HEK293 (cell line): ENCODE data around the gene STARD10.
A peak's percentile ranks its signal among the peaks of the same experiment; 100 is the strongest.

Experiments used
- CTCF ChIA-PET: fragments of 350-600 bp; formaldehyde crosslinking; extraction: SDS; loops from one replicate; lab custom pipeline; 2021; ENCODE audit warnings: antibody characterized with exemption; lab: Yijun Ruan, JAX
- POLR2A ChIA-PET: fragments of 300-600 bp; formaldehyde crosslinking; extraction: SDS; loops from one replicate; lab custom pipeline; 2020; ENCODE audit warnings: antibody characterized with exemption, inconsistent platforms; lab: Yijun Ruan, JAX
- H3K27ac ChIP-seq: fragments of 200-500 bp; sonication (Bioruptor generic); 2 replicates; pipeline ENCODE4 v1.5.1; 2014; ENCODE audit warnings: low read depth, low read length, control low read depth, inconsistent platforms; ENCODE audit errors: extremely low read depth
- H3K36me3 ChIP-seq, 2 experiments: fragments of 200-500 bp in 1 of 2; sonication (Bioruptor generic) in 1 of 2; 1 replicate in 1 of 2; 2 replicates in 1 of 2; pipeline ENCODE4 v1.5.1; 2014 to 2017; ENCODE audit warnings: inconsistent platforms in 2 of 2, low read length in 2 of 2; ENCODE audit not compliant: control insufficient read depth in 2 of 2, insufficient read depth in 1 of 2
- H3K4me1 ChIP-seq: fragments of 200-500 bp; sonication (Bioruptor generic); 2 replicates; pipeline ENCODE4 v1.5.1; 2014; ENCODE audit warnings: mild to moderate bottlenecking, low read length, inconsistent platforms; ENCODE audit not compliant: control insufficient read depth, insufficient read depth
- H3K4me3 ChIP-seq: 2 replicates; pipeline ENCODE4 v1.5.1; 2011; ENCODE audit warnings: low read depth, mild to moderate bottlenecking, control low read depth, low read length, moderate library complexity
- H3K9me3 ChIP-seq: fragments of 200-500 bp; sonication (Bioruptor generic); 2 replicates; pipeline ENCODE4 v1.5.1; 2014; ENCODE audit warnings: low read depth, low read length, inconsistent platforms; ENCODE audit not compliant: control insufficient read depth, insufficient read depth
- BCL11A ChIP-seq: fragments of 450-650 bp; formaldehyde crosslinking; IDR thresholded peaks from 2 replicates; pipeline ENCODE4 v1.5.1; 2016; ENCODE audit warnings: low read depth, missing biosample characterization, missing genetic modification characterization
- GLI2 ChIP-seq: fragments of 450-650 bp; formaldehyde crosslinking; IDR thresholded peaks from 2 replicates; pipeline ENCODE4; 2017; ENCODE audit warnings: missing biosample characterization, missing genetic modification characterization, low read depth, borderline replicate concordance
- KLF17 ChIP-seq: fragments of 450-650 bp; formaldehyde crosslinking; IDR thresholded peaks from 2 replicates; pipeline ENCODE4 v1.5.1; 2016; ENCODE audit warnings: missing biosample characterization, missing genetic modification characterization
- PATZ1 ChIP-seq: fragments of 450-650 bp; formaldehyde crosslinking; IDR thresholded peaks from 2 replicates; pipeline ENCODE4 v1.5.1; 2016; ENCODE audit warnings: missing biosample characterization, missing genetic modification characterization
- SP2 ChIP-seq: fragments of 450-650 bp; formaldehyde crosslinking; IDR thresholded peaks from 2 replicates; pipeline ENCODE4 v1.5.1; 2016; ENCODE audit warnings: missing biosample characterization, missing genetic modification characterization
- ZBTB48 ChIP-seq: fragments of 450-650 bp; formaldehyde crosslinking; IDR thresholded peaks from 2 replicates; pipeline ENCODE4 v1.5.1; 2016; ENCODE audit warnings: missing biosample characterization, missing genetic modification characterization
- ZFP69B ChIP-seq: fragments of 450-650 bp; formaldehyde crosslinking; IDR thresholded peaks from 2 replicates; pipeline ENCODE4 v1.5.1; 2016; ENCODE audit warnings: missing biosample characterization, missing genetic modification characterization
- ZNF133 ChIP-seq: fragments of 450-650 bp; formaldehyde crosslinking; IDR thresholded peaks from 2 replicates; pipeline ENCODE4 v1.5.1; 2016; ENCODE audit warnings: missing biosample characterization, missing genetic modification characterization
- ZNF155 ChIP-seq: fragments of 450-650 bp; formaldehyde crosslinking; IDR thresholded peaks from 2 replicates; pipeline ENCODE4 v1.5.1; 2016; ENCODE audit warnings: missing biosample characterization, missing genetic modification characterization
- ZNF19 ChIP-seq: fragments of 450-650 bp; formaldehyde crosslinking; IDR thresholded peaks from 2 replicates; pipeline ENCODE4; 2016; ENCODE audit warnings: missing biosample characterization, missing genetic modification characterization, low read depth
- ZNF202 ChIP-seq: fragments of 450-650 bp; formaldehyde crosslinking; IDR thresholded peaks from 2 replicates; pipeline ENCODE4 v1.5.1; 2016; ENCODE audit warnings: missing biosample characterization, missing genetic modification characterization, borderline replicate concordance
- ZNF239 ChIP-seq: fragments of 450-650 bp; formaldehyde crosslinking; IDR thresholded peaks from 2 replicates; pipeline ENCODE4 v1.5.1; 2016; ENCODE audit warnings: missing biosample characterization, missing genetic modification characterization
- ZNF362 ChIP-seq: fragments of 450-650 bp; formaldehyde crosslinking; IDR thresholded peaks from 2 replicates; pipeline ENCODE4 v1.5.1; 2016; ENCODE audit warnings: missing biosample characterization, missing genetic modification characterization
- ZNF366 ChIP-seq: fragments of 450-650 bp; formaldehyde crosslinking; conservative IDR thresholded peaks from 2 replicates; pipeline ENCODE4 v1.5.1; 2016; ENCODE audit warnings: missing biosample characterization, missing genetic modification characterization
- ZNF394 ChIP-seq: fragments of 450-650 bp; formaldehyde crosslinking; IDR thresholded peaks from 2 replicates; pipeline ENCODE4 v1.5.1; 2016; ENCODE audit warnings: missing biosample characterization, missing genetic modification characterization, mild to moderate bottlenecking, moderate library complexity, borderline replicate concordance
- ZNF404 ChIP-seq: fragments of 450-650 bp; formaldehyde crosslinking; IDR thresholded peaks from 2 replicates; pipeline ENCODE4 v1.5.1; 2017; ENCODE audit warnings: missing biosample characterization, missing genetic modification characterization
- ZNF48 ChIP-seq: fragments of 450-650 bp; formaldehyde crosslinking; IDR thresholded peaks from 2 replicates; pipeline ENCODE4 v1.5.1; 2016; ENCODE audit warnings: missing biosample characterization, missing genetic modification characterization
- ZNF560 ChIP-seq: fragments of 450-650 bp; formaldehyde crosslinking; IDR thresholded peaks from 2 replicates; pipeline ENCODE4 v1.5.1; 2017; ENCODE audit warnings: missing biosample characterization, missing genetic modification characterization, borderline replicate concordance
- ZNF561 ChIP-seq: fragments of 450-650 bp; IDR thresholded peaks from 2 replicates; pipeline ENCODE4 v1.5.1; 2018; ENCODE audit warnings: missing biosample characterization, missing genetic modification characterization, borderline replicate concordance
- ZNF600 ChIP-seq: fragments of 450-650 bp; formaldehyde crosslinking; IDR thresholded peaks from 2 replicates; pipeline ENCODE4 v1.5.1; 2016; ENCODE audit warnings: missing biosample characterization, missing genetic modification characterization
- ZNF629 ChIP-seq: fragments of 450-650 bp; formaldehyde crosslinking; IDR thresholded peaks from 2 replicates; pipeline ENCODE4 v1.5.1; 2017; ENCODE audit warnings: missing biosample characterization, missing genetic modification characterization
- ZNF768 ChIP-seq: fragments of 450-650 bp; formaldehyde crosslinking; IDR thresholded peaks from 2 replicates; pipeline ENCODE4 v1.5.1; 2018; ENCODE audit warnings: missing biosample characterization, mild to moderate bottlenecking, missing genetic modification characterization
- ZNF776 ChIP-seq: fragments of 450-650 bp; formaldehyde crosslinking; IDR thresholded peaks from 2 replicates; pipeline ENCODE4 v1.5.0; 2017; ENCODE audit warnings: missing biosample characterization, missing genetic modification characterization, borderline replicate concordance
- ZNF791 ChIP-seq: fragments of 450-650 bp; formaldehyde crosslinking; IDR thresholded peaks from 2 replicates; pipeline ENCODE4 v1.5.1; 2016; ENCODE audit warnings: missing biosample characterization, missing genetic modification characterization
- TF ChIP-seq, protein P1 (sequence below): fragments of 450-650 bp; formaldehyde crosslinking; IDR thresholded peaks from 2 replicates; pipeline ENCODE4 v1.5.1; 2016; ENCODE audit warnings: missing biosample characterization, missing genetic modification characterization
- TF ChIP-seq, protein P2 (sequence below): fragments of 450-650 bp; formaldehyde crosslinking; IDR thresholded peaks from 2 replicates; pipeline ENCODE4 v1.5.1; 2016; ENCODE audit warnings: missing biosample characterization, missing genetic modification characterization
- TF ChIP-seq, protein P3 (sequence below): fragments of 450-650 bp; formaldehyde crosslinking; IDR thresholded peaks from 2 replicates; pipeline ENCODE4 v1.5.1; 2017; ENCODE audit warnings: missing biosample characterization, missing genetic modification characterization

Gene STARD10

GRCh38 chr11:72736452-72737069, 57.3 kb downstream of the STARD10 start:
- Histone ChIP-seq H3K9me3 (no peaks in the 10 kb centered on the region), H3K4me1 (no peaks in the 10 kb centered on the region), H3K4me3 (no peak overlapping the region), H3K36me3 (peaks cover 0 to 6% of the 10 kb centered on the region in 2 experiments; a peak in 1 of 3 replicates), H3K27ac (no peak overlapping the region)
- CTCF ChIA-PET: interaction anchor here (1.8 to 3.2 kb wide), 3 partner anchors 9 to 56 kb away, joined by 4 to 14 read pairs (median 5); no protein-coding TSS in a partner anchor
- POLR2A ChIA-PET: no interaction called here
- TF ChIP-seq ZBTB48 (peak; percentile 45; the same call in 1 of the 2 replicates), ZNF202 (tag by site-specific recombination) (no peak), KLF17 (tag by site-specific recombination) (peak; percentile 66; the same call in 1 of the 2 replicates), ZNF561 (tag by site-specific recombination) (no peak), SP2 (peak; percentile 38), ZNF239 (no peak), ZNF366 (tag by site-specific recombination) (0 out of 2 replicates have a peak, but pooled peaks have one; percentile 21), ZNF362 (tag by site-specific recombination) (no peak), ZNF155 (tag by site-specific recombination) (no peak), PATZ1 (tag by site-specific recombination) (0 out of 2 replicates have a peak, but pooled peaks have one; percentile 23), ZNF394 (tag by site-specific recombination) (no peak), ZNF776 (tag by site-specific recombination) (no peak), ZNF600 (tag by site-specific recombination) (peak; percentile 45; the same call in 1 of the 2 replicates), ZNF791 (no peak), ZNF133 (no peak), ZNF48 (no peak), ZNF768 (tag by site-specific recombination) (no peak), BCL11A (tag by site-specific recombination) (no peak), ZFP69B (tag by site-specific recombination) (no peak), ZNF560 (tag by site-specific recombination) (no peak), ZNF19 (tag by site-specific recombination) (no peak), ZNF629 (tag by site-specific recombination) (peak; percentile 45; the same call in 1 of the 2 replicates), ZNF404 (tag by site-specific recombination) (no peak), GLI2 (tag by site-specific recombination) (no peak)
- TF ChIP-seq, protein P1, sequence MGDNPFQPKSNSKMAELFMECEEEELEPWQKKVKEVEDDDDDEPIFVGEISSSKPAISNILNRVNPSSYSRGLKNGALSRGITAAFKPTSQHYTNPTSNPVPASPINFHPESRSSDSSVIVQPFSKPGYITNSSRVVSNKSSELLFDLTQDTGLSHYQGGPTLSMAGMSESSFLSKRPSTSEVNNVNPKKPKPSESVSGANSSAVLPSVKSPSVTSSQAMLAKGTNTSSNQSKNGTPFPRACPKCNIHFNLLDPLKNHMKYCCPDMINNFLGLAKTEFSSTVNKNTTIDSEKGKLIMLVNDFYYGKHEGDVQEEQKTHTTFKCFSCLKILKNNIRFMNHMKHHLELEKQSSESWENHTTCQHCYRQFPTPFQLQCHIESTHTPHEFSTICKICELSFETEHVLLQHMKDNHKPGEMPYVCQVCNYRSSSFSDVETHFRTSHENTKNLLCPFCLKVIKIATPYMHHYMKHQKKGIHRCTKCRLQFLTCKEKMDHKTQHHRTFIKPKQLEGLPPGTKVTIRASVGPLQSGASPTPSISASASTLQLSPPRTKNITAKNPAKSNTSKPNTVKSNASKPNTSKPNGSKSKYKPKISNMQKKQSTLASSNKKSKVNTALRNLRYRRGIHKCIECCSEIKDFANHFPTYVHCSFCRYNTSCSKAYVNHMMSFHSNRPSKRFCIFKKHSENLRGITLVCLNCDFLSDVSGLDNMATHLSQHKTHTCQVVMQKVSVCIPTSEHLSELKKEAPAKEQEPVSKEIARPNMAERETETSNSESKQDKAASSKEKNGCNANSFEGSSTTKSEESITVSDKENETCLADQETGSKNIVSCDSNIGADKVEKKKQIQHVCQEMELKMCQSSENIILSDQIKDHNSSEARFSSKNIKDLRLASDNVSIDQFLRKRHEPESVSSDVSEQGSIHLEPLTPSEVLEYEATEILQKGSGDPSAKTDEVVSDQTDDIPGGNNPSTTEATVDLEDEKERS (tag by site-specific recombination): no peak
- TF ChIP-seq, protein P2, sequence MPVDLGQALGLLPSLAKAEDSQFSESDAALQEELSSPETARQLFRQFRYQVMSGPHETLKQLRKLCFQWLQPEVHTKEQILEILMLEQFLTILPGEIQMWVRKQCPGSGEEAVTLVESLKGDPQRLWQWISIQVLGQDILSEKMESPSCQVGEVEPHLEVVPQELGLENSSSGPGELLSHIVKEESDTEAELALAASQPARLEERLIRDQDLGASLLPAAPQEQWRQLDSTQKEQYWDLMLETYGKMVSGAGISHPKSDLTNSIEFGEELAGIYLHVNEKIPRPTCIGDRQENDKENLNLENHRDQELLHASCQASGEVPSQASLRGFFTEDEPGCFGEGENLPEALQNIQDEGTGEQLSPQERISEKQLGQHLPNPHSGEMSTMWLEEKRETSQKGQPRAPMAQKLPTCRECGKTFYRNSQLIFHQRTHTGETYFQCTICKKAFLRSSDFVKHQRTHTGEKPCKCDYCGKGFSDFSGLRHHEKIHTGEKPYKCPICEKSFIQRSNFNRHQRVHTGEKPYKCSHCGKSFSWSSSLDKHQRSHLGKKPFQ (tag by site-specific recombination): no peak
- TF ChIP-seq, protein P3, sequence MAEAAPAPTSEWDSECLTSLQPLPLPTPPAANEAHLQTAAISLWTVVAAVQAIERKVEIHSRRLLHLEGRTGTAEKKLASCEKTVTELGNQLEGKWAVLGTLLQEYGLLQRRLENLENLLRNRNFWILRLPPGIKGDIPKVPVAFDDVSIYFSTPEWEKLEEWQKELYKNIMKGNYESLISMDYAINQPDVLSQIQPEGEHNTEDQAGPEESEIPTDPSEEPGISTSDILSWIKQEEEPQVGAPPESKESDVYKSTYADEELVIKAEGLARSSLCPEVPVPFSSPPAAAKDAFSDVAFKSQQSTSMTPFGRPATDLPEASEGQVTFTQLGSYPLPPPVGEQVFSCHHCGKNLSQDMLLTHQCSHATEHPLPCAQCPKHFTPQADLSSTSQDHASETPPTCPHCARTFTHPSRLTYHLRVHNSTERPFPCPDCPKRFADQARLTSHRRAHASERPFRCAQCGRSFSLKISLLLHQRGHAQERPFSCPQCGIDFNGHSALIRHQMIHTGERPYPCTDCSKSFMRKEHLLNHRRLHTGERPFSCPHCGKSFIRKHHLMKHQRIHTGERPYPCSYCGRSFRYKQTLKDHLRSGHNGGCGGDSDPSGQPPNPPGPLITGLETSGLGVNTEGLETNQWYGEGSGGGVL (tag by site-specific recombination): 0 out of 2 replicates have a peak, but pooled peaks have one; percentile 24
